ENCODE results near the gene NFIA. TPM values are rescaled to one million over a fixed set of nuclear protein-coding genes. Genes with fewer than 3 reads are reported as not detected.

Gene NFIA
- total and polyA plus RNA-seq, 8 donors: 9.6 to 108 (median 37.2) TPM

DNA sequence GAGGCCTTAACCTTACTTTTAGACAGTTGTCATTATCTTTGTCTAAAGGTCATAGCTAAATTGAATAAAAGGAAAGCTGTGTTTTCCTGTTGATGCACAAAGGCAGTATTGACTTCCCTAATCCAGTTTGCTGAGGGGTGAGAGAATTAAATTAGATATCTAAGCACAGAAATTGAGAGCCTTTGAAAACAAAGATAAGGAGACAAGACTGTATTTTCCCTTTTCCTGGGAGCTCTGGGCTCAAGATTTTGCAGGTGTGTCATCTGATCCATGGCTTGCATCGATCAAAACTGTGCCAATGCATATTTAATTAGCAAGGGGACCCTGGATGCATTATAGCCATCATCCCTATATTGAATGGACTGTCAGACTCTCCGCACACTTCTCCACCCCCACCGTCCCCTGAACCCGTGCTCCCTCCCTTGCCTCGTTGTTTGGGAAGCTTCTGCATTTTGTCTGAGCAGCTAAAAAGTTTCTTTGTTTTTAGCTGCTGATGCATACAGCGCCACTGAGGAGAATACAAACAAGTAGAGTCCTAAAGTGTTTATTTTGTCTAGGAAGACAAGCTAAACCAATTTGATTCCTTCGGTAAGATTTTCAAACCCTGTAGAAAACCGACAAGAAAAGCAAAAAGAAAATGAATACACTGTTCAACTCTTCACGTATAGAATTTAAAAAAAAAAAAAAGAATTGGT lies 186.3 kb downstream of the NFIA start:
- TF ChIP-seq POLR2A (IDR thresholded peaks at IDR 0.05): no peak
- no peak for TF ChIP-seq EP300 (IDR thresholded peaks at IDR 0.05)
- no peak for TF ChIP-seq POLR2AphosphoS5 (IDR thresholded peaks at IDR 0.05)
- TF ChIP-seq, protein P1, sequence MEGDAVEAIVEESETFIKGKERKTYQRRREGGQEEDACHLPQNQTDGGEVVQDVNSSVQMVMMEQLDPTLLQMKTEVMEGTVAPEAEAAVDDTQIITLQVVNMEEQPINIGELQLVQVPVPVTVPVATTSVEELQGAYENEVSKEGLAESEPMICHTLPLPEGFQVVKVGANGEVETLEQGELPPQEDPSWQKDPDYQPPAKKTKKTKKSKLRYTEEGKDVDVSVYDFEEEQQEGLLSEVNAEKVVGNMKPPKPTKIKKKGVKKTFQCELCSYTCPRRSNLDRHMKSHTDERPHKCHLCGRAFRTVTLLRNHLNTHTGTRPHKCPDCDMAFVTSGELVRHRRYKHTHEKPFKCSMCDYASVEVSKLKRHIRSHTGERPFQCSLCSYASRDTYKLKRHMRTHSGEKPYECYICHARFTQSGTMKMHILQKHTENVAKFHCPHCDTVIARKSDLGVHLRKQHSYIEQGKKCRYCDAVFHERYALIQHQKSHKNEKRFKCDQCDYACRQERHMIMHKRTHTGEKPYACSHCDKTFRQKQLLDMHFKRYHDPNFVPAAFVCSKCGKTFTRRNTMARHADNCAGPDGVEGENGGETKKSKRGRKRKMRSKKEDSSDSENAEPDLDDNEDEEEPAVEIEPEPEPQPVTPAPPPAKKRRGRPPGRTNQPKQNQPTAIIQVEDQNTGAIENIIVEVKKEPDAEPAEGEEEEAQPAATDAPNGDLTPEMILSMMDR (IDR thresholded peaks at IDR 0.05): no peak
- intact Hi-C loops (cut with DNase I; ENCODE audit: low total_unique reads): no loop called here
- Histone ChIP-seq H3K4me3 (no peak overlapping the region), H3K27me3 (no peaks in the 10 kb centered on the region), H3K36me3 (no peaks in the 10 kb centered on the region), H3K4me1 (peaks cover 3 to 56% (median 32%) of the 10 kb centered on the region in 4 donors), H3K27ac (no peak overlapping the region), H3K9me3 (no peaks in the 10 kb centered on the region)
- 56 to 66% (median 63%) methylated on average over 9 of the region's 9 CpGs for WGBS, 5 donors
- DNase-seq: no peak

DNA sequence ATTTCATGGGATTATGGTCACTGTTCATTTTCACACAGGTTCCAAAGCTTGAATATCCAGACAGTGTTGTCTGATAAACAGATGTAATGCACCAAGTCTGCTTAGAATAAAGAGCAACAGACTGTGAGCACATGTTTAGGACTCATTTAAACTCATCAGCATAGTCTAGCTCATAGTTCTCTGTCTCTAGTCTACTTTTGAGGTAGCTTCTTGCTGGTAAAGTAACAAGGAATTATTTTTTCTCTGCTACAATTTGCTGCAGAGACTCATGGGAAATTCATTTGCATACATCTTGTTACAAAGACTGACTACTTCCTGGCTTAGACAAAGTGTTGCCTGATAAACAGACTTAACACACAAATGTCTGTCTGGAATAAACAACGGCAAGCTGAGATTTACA lies 187.2 kb downstream of the NFIA start:
- Histone ChIP-seq H3K27ac (no peak overlapping the region), H3K9me3 (no peaks in the 10 kb centered on the region), H3K4me1 (peaks cover 3 to 54% (median 31%) of the 10 kb centered on the region in 4 donors), H3K27me3 (no peaks in the 10 kb centered on the region), H3K4me3 (no peak overlapping the region), H3K36me3 (no peaks in the 10 kb centered on the region)
- 45 to 64% (median 54%) methylated on average over 1 of the region's 1 CpG for WGBS, 5 donors
- intact Hi-C loops (cut with DNase I; ENCODE audit: low total_unique reads): no loop called here
- TF ChIP-seq POLR2AphosphoS5 (IDR thresholded peaks at IDR 0.05): no peak
- TF ChIP-seq, protein P1 (IDR thresholded peaks at IDR 0.05): no peak
- TF ChIP-seq EP300 (IDR thresholded peaks at IDR 0.05): no peak
- TF ChIP-seq POLR2A (IDR thresholded peaks at IDR 0.05): no peak
- DNase-seq: no peak

DNA sequence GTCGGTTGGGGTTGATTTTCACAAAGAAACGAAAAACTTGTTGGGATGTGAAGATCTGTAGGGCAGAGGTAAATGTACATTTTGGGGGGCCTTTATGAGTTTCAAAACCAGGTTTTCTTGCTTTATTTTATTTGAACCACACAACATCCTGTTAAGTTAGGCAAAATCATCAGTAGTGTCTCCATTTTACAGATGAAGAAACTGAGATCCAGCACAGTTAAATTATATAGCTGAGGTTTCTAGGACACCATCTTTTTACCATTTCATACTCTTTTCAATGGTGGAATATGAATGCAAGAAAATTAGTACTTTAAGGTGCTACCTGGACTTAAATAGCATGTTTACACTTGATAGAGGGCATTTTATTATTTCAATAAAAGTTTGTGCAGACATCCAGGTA lies 187.7 kb downstream of the NFIA start:
- 90 to 100% (median 96%) methylated on average over 2 of the region's 2 CpGs for WGBS, 5 donors
- no peaks in the 10 kb centered on the region for H3K36me3 ChIP-seq
- TF ChIP-seq, protein P1 (IDR thresholded peaks at IDR 0.05): no peak
- TF ChIP-seq POLR2AphosphoS5 (IDR thresholded peaks at IDR 0.05) (no peak), POLR2A (IDR thresholded peaks at IDR 0.05) (no peak), EP300 (IDR thresholded peaks at IDR 0.05) (no peak)
- H3K27me3 ChIP-seq: no peaks in the 10 kb centered on the region
- no peak overlapping the region for H3K27ac ChIP-seq
- no peak overlapping the region for H3K4me3 ChIP-seq
- peaks cover 3 to 54% (median 31%) of the 10 kb centered on the region in 4 donors for H3K4me1 ChIP-seq
- H3K9me3 ChIP-seq: no peaks in the 10 kb centered on the region
- intact Hi-C loops (cut with DNase I; ENCODE audit: low total_unique reads): no loop called here
- no peak for DNase-seq

DNA sequence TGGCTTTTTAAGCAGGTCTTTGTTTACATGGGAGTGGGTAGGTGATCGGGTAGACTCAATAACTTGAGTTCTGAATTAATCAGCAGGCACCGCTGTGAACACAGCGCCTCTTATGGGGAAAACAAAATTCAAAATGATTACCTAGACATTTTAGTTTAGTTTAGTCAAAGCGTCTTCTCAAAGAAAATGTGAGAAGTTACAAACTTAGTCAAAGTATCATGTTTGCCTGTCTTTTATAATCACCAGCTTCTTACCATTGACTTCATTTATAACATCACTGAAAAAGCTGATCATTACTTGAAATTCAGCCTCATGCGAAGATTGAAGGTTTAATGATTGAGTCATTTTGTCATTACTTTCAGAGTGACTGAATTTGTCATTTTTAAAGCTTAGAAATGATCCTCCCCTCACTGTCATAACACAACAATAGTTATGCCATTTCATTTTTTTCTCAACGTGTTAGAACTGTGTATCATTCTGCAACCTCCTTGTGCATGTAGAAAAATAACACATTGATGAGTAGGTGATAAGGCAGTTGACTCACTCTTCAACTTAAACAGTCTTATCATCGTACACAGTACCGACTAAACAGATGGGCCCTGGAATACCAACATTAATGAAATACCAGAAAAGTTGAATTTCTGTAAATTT lies 188.5 kb downstream of the NFIA start:
- no peaks in the 10 kb centered on the region for H3K9me3 ChIP-seq
- no peaks in the 10 kb centered on the region for H3K27me3 ChIP-seq
- WGBS, 5 donors: 68 to 73% (median 70%) methylated on average over 8 of the region's 8 CpGs
- H3K4me3 ChIP-seq: no peak overlapping the region
- H3K4me1 ChIP-seq: peaks cover 3 to 55% (median 31%) of the 10 kb centered on the region in 4 donors
- intact Hi-C loops (cut with DNase I; ENCODE audit: low total_unique reads): no loop called here
- TF ChIP-seq EP300 (IDR thresholded peaks at IDR 0.05) (no peak), POLR2AphosphoS5 (IDR thresholded peaks at IDR 0.05) (no peak), POLR2A (IDR thresholded peaks at IDR 0.05) (no peak)
- TF ChIP-seq, protein P1 (IDR thresholded peaks at IDR 0.05): no peak
- H3K27ac ChIP-seq: no peak overlapping the region
- no peak for DNase-seq
- H3K36me3 ChIP-seq: no peaks in the 10 kb centered on the region
